Parathyroid adenoma (tissue), 2 donors: ENCODE results near the gene BTBD8.

Source experiments
- H2AFZ ChIP-seq: fragments of 300-600 bp; sonication (generic); one replicate; pipeline ENCODE4 v1.7.0; 2017; ENCODE audit warnings: antibody characterized with exemption, mild to moderate bottlenecking
- H3K27ac ChIP-seq: fragments of 300-600 bp; sonication (generic); one replicate; pipeline ENCODE4 v1.7.0; 2017
- H3K27me3 ChIP-seq: fragments of 300-600 bp; sonication (generic); one replicate; pipeline ENCODE4 v1.7.0; 2017; ENCODE audit warnings: low read length; ENCODE audit not compliant: control insufficient read depth, insufficient read depth
- H3K36me3 ChIP-seq: fragments of 300-600 bp; sonication (generic); one replicate; pipeline ENCODE4 v1.7.0; 2017; ENCODE audit warnings: low read length; ENCODE audit not compliant: control insufficient read depth, insufficient read depth
- H3K4me1 ChIP-seq: fragments of 300-600 bp; sonication (generic); one replicate; pipeline ENCODE4 v1.7.0; 2017; ENCODE audit warnings: control low read depth
- H3K4me2 ChIP-seq: fragments of 300-600 bp; sonication (generic); one replicate; pipeline ENCODE4 v1.7.0; 2017; ENCODE audit warnings: low read length
- H3K4me3 ChIP-seq: fragments of 300-600 bp; sonication (generic); one replicate; pipeline ENCODE4 v1.7.0; 2017; ENCODE audit warnings: low read depth, low read length
- H3K79me2 ChIP-seq: fragments of 300-600 bp; sonication (generic); one replicate; pipeline ENCODE4 v1.7.0; 2017; ENCODE audit warnings: control low read depth
- H3K9ac ChIP-seq: fragments of 300-600 bp; sonication (generic); one replicate; pipeline ENCODE4 v1.7.0; 2017; ENCODE audit warnings: mild to moderate bottlenecking
- H3K9me3 ChIP-seq: fragments of 300-600 bp; sonication (generic); one replicate; pipeline ENCODE4 v1.7.0; 2017; ENCODE audit warnings: low read length; ENCODE audit not compliant: control insufficient read depth
- CTCF ChIP-seq: fragments of 300-600 bp; sonication (generic); IDR thresholded peaks from one replicate; pipeline ENCODE4 v1.7.0; 2017; ENCODE audit warnings: antibody characterized with exemption, mild to moderate bottlenecking
- donor health status: primary hyperparathyroidism.

BTBD8 gene

GRCh38 chr1:92084651-92085050 is 4.5 kb downstream of the BTBD8 start:
- H3K4me3 ChIP-seq, result no peak overlapping the region
- no peaks in the 10 kb centered on the region for H3K9me3 ChIP-seq
- no peaks in the 10 kb centered on the region for H3K36me3 ChIP-seq
- no peak overlapping the region for H3K9ac ChIP-seq
- H3K79me2 ChIP-seq, result no peaks in the 10 kb centered on the region
- no peaks in the 10 kb centered on the region for H3K27me3 ChIP-seq
- no peak overlapping the region for H3K4me2 ChIP-seq
- no peak for TF ChIP-seq CTCF
- H3K4me1 ChIP-seq, result no peaks in the 10 kb centered on the region
- no peak overlapping the region for H2AFZ ChIP-seq
- H3K27ac ChIP-seq, result no peak overlapping the region

- no peak for TF ChIP-seq CTCF
- no peak overlapping the region for H3K4me3 ChIP-seq
- no peaks in the 10 kb centered on the region for H3K27me3 ChIP-seq
- no peak overlapping the region for H3K9ac ChIP-seq
- H3K36me3 ChIP-seq, result no peaks in the 10 kb centered on the region
- no peak overlapping the region for H2AFZ ChIP-seq
- no peaks in the 10 kb centered on the region for H3K9me3 ChIP-seq
- H3K79me2 ChIP-seq, result no peaks in the 10 kb centered on the region
- H3K4me2 ChIP-seq, result no peak overlapping the region
- no peaks in the 10 kb centered on the region for H3K4me1 ChIP-seq
- no peak overlapping the region for H3K27ac ChIP-seq
These were observed 5.6 kb downstream of the BTBD8 start for GRCh38 chr1:92085727-92086126.

- Histone ChIP-seq H3K27me3 (no peaks in the 10 kb centered on the region), H2AFZ (no peak overlapping the region), H3K9me3 (no peaks in the 10 kb centered on the region), H3K36me3 (no peaks in the 10 kb centered on the region), H3K4me3 (no peak overlapping the region), H3K9ac (no peak overlapping the region), H3K4me1 (no peaks in the 10 kb centered on the region), H3K79me2 (no peaks in the 10 kb centered on the region), H3K27ac (no peak overlapping the region), H3K4me2 (no peak overlapping the region)
- no peak for TF ChIP-seq CTCF
These were observed 7.4 kb downstream of the BTBD8 start for GRCh38 chr1:92087542-92087941.

- Histone ChIP-seq H3K4me3 (no peak overlapping the region), H3K4me2 (no peak overlapping the region), H3K27me3 (no peaks in the 10 kb centered on the region), H3K27ac (no peak overlapping the region), H3K36me3 (no peaks in the 10 kb centered on the region), H3K79me2 (no peaks in the 10 kb centered on the region), H3K9ac (no peak overlapping the region), H3K9me3 (no peaks in the 10 kb centered on the region), H3K4me1 (no peaks in the 10 kb centered on the region), H2AFZ (no peak overlapping the region)
- TF ChIP-seq CTCF, result no peak
These were observed 11.5 kb downstream of the BTBD8 start for GRCh38 chr1:92091625-92092024.

GRCh38 chr1:92094090-92094489 is 13.9 kb downstream of the BTBD8 start:
- no peak overlapping the region for H3K4me3 ChIP-seq

More at GRCh38 chr1:92094090-92094489, 13.9 kb downstream of the BTBD8 start:
- H3K36me3 ChIP-seq, result no peaks in the 10 kb centered on the region
- H3K9me3 ChIP-seq, result no peaks in the 10 kb centered on the region
- no peaks in the 10 kb centered on the region for H3K27me3 ChIP-seq
- H2AFZ ChIP-seq, result no peak overlapping the region
- no peaks in the 10 kb centered on the region for H3K4me1 ChIP-seq
- no peak overlapping the region for H3K27ac ChIP-seq
- H3K4me2 ChIP-seq, result no peak overlapping the region
- TF ChIP-seq CTCF, result no peak
- H3K79me2 ChIP-seq, result no peaks in the 10 kb centered on the region
- H3K9ac ChIP-seq, result no peak overlapping the region
